Karpas-422 (cell line): ENCODE results near the gene PDC. TPM values are rescaled to one million over a fixed set of nuclear protein-coding genes. Genes with fewer than 3 reads are reported as not detected.

ENCODE experiments used
- DNase-seq: peaks from one replicate; pipeline ENCODE4 v3.0.0-alpha.2; 2015
- H2AFZ ChIP-seq: fragments of 200-600 bp; sonication (generic); 2 replicates; pipeline ENCODE4 v1.6.1; 2014; ENCODE audit warnings: antibody characterized with exemption, low read length, mixed read lengths
- H3K27ac ChIP-seq: fragments of 200-600 bp; sonication (generic); 2 replicates; pipeline ENCODE4 v1.5.1; 2014; ENCODE audit warnings: mild to moderate bottlenecking, low read length, moderate library complexity
- H3K27me3 ChIP-seq: fragments of 200-600 bp; sonication (generic); 2 replicates; pipeline ENCODE4 v1.6.1; 2014; ENCODE audit warnings: low read length, mixed read lengths
- H3K36me3 ChIP-seq: fragments of 200-600 bp; sonication (generic); 2 replicates; pipeline ENCODE4 v1.6.1; 2014; ENCODE audit warnings: low read length, mixed read lengths; ENCODE audit not compliant: insufficient read depth
- H3K4me1 ChIP-seq: fragments of 200-600 bp; sonication (generic); 2 replicates; pipeline ENCODE4 v1.6.1; 2014; ENCODE audit warnings: mild to moderate bottlenecking, low read length, mixed read lengths
- H3K4me2 ChIP-seq: fragments of 200-600 bp; sonication (generic); 2 replicates; pipeline ENCODE4 v1.6.1; 2014; ENCODE audit warnings: low read length, low read depth, mild to moderate bottlenecking; ENCODE audit not compliant: poor library complexity, severe bottlenecking
- H3K4me3 ChIP-seq: fragments of 200-600 bp; sonication (generic); 2 replicates; pipeline ENCODE4 v1.5.1; 2014; ENCODE audit warnings: mild to moderate bottlenecking, antibody characterized with exemption, low read length, mixed read lengths
- H3K79me2 ChIP-seq: fragments of 200-600 bp; sonication (generic); 2 replicates; pipeline ENCODE4 v1.6.1; 2014; ENCODE audit warnings: mild to moderate bottlenecking, low read length, mixed read lengths
- H3K9ac ChIP-seq: fragments of 200-600 bp; sonication (generic); 2 replicates; pipeline ENCODE4 v1.6.0; 2014; ENCODE audit warnings: low read length
- H3K9me2 ChIP-seq: fragments of 200-600 bp; sonication (generic), shearing (Covaris generic); replicated peaks from 2 replicates; pipeline ENCODE4 v1.6.0; 2014; ENCODE audit warnings: mild to moderate bottlenecking, low read length, moderate library complexity; ENCODE audit not compliant: insufficient read depth
- H3K9me3 ChIP-seq: fragments of 300-700, 200-600 bp; sonication (generic); 2 replicates; pipeline ENCODE4 v1.6.1; 2014; ENCODE audit warnings: low read length, mixed read lengths
- H4K20me1 ChIP-seq: fragments of 200-600 bp; sonication (generic); 2 replicates; pipeline ENCODE4 v1.6.1; 2014; ENCODE audit warnings: mild to moderate bottlenecking, antibody characterized with exemption, low read length, low read depth; ENCODE audit not compliant: insufficient read depth
- total RNA-seq: library from RNA; depleted of rRNA; stranded (reverse); fragments of >200 nt; shearing (Covaris generic); gene quantifications from 2 replicates; pipeline ENCODE4 v1.2.3, GENCODE V29; 2014; ENCODE audit warnings: low replicate concordance; rRNA removed

PDC gene
- total RNA-seq = not detected in 2 replicates

DNA sequence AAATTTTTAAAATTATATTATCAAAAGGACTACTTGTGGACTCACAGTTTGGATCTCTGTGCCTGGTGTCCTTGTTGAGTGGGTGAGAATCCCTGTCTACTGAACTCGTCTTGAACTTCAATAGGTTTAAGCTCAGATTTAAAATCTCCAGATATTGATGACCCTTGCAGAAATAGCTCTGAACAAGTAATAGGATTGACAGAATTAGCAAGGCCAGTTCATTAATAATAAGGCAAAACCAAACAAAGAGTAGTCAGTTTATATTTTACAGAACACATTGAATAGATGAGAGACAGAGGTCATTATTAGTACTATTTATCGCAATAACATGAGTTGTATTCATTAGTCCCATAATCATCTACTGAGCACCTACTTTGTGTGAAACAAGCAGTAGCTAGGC lies at the start of gene PDC:
PDC (minus strand) TSS at position 101 of the 400 bp plus-strand sequence. CDS start 11,655 bp downstream, outside the sequence.
- Histone ChIP-seq H3K79me2 (no peaks in the 10 kb centered on the region), H3K27ac (no peak within 1 kb of the TSS), H3K27me3 (no peaks in the 10 kb centered on the region), H3K4me2 (no peak within 1 kb of the TSS), H3K36me3 (no peaks in the 10 kb centered on the region), H3K4me3 (no peak within 1 kb of the TSS), H3K4me1 (no peaks in the 10 kb centered on the region), H3K9ac (no peak within 1 kb of the TSS), H2AFZ (no peak within 1 kb of the TSS), H4K20me1 (no peaks in the 10 kb centered on the region), H3K9me2 (no peaks in the 10 kb centered on the region), H3K9me3 (no peaks in the 10 kb centered on the region)
- DNase-seq = no peak

DNA sequence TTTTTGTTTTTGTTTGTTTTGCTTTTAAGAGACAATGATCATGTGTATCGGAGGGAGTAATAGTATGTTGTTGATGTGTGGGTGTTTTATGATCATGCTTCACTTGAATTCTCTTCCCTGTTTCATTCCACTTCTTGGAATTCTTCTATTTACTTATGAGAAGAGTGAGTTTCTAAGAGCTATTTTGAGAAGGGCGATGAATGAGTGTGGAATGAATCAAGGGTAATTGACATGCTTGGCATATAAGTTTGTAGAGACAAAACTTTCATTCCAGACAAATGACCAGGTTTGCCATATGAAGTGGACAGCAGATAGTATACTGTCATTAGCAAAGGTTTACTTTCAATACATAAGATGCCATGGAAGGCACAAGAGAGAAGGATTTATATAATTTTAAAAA lies 42.3 kb upstream of the PDC start:
- no peaks in the 10 kb centered on the region for H3K27me3 ChIP-seq
- H3K9me3 ChIP-seq = no peaks in the 10 kb centered on the region
- H2AFZ ChIP-seq = no peak overlapping the region
- no peak overlapping the region for H3K4me2 ChIP-seq
- DNase-seq = no peak
- no peaks in the 10 kb centered on the region for H3K36me3 ChIP-seq
- H3K79me2 ChIP-seq = no peaks in the 10 kb centered on the region
- no peak overlapping the region for H3K9ac ChIP-seq
- no peaks in the 10 kb centered on the region for H4K20me1 ChIP-seq
- no peaks in the 10 kb centered on the region for H3K4me1 ChIP-seq
- H3K4me3 ChIP-seq = no peak overlapping the region
- H3K27ac ChIP-seq = no peak overlapping the region
- H3K9me2 ChIP-seq = no peaks in the 10 kb centered on the region

DNA sequence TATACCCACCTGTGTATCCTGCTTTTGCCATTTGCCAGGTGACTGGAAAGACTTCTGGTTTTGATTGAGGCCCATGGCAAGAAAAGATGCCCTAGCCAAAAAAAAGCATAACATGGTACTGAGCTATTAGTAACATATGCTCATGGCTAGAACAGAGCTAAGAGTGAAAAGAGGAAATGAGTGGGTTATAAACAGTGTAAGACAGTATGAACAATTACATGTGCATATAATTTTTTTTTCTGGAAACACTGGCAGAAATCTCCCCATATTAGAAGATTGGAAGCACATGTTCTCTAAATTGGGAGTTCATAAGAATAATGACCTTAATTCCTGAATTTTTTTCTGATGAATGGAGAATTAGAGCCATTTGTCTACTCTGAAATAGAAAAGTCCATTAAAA lies 41.2 kb upstream of the PDC start:
- Histone ChIP-seq H3K27me3 (no peaks in the 10 kb centered on the region), H3K27ac (no peak overlapping the region), H3K4me2 (no peak overlapping the region), H4K20me1 (no peaks in the 10 kb centered on the region), H3K9me2 (no peaks in the 10 kb centered on the region), H3K9ac (no peak overlapping the region), H2AFZ (no peak overlapping the region), H3K9me3 (no peaks in the 10 kb centered on the region), H3K79me2 (no peaks in the 10 kb centered on the region), H3K4me1 (no peaks in the 10 kb centered on the region), H3K36me3 (no peaks in the 10 kb centered on the region), H3K4me3 (no peak overlapping the region)
- DNase-seq = no peak

DNA sequence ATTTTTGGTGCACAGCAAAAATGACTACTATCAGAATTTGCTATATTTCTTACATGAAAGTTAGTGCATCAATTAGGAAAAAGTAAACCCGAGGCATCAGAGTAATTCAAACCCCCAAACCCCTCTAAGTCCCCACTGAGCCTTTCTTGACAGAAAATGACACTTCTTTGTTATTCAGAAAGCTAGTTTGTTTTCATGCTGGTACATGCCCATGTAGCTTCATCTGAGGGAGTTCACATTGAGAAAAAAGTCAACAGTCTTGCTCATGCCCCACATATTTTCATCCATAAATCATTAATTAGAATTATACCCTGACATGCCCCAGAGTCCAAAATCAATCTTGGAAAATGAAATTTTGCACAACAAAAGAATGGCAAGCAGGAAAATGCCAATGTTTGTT lies 39.9 kb upstream of the PDC start:
- no peaks in the 10 kb centered on the region for H3K9me2 ChIP-seq
- H3K36me3 ChIP-seq = no peaks in the 10 kb centered on the region
- H3K79me2 ChIP-seq = no peaks in the 10 kb centered on the region

DNA sequence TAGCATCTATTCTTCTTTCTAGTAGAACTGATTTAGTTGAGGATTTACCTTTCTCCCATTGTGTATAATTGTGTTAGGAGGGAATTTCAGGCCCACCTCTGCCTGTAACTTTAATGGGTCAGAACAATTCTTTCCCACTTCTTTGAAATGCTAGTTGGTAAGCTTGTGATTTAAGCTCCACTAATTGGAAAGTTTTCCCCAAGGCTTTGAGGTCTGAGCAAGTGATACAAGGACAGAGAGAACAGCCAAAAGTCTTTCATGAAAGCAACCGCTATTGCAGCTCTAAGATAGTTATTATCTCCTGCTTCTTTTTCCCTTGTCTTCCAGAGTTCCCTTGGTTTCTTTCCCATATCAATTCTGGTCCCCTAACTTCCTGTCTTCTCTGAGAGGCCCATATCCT lies 38.7 kb upstream of the PDC start:
- no peaks in the 10 kb centered on the region for H3K79me2 ChIP-seq
- no peaks in the 10 kb centered on the region for H3K9me2 ChIP-seq
- H3K4me3 ChIP-seq = no peak overlapping the region
- H2AFZ ChIP-seq = no peak overlapping the region
- H3K9ac ChIP-seq = no peak overlapping the region
- H4K20me1 ChIP-seq = no peaks in the 10 kb centered on the region
- no peak for DNase-seq
- no peaks in the 10 kb centered on the region for H3K9me3 ChIP-seq
- H3K27ac ChIP-seq = no peak overlapping the region
- no peak overlapping the region for H3K4me2 ChIP-seq
- H3K36me3 ChIP-seq = no peaks in the 10 kb centered on the region
- no peaks in the 10 kb centered on the region for H3K27me3 ChIP-seq
- H3K4me1 ChIP-seq = no peaks in the 10 kb centered on the region

More for the DNA sequence above, 39.9 kb upstream of the PDC start:
- Histone ChIP-seq H3K4me3 (no peak overlapping the region), H3K9me3 (no peaks in the 10 kb centered on the region), H3K4me2 (no peak overlapping the region), H4K20me1 (no peaks in the 10 kb centered on the region), H3K9ac (no peak overlapping the region), H3K27ac (no peak overlapping the region), H3K4me1 (no peaks in the 10 kb centered on the region), H3K27me3 (no peaks in the 10 kb centered on the region), H2AFZ (no peak overlapping the region)
- DNase-seq = no peak

DNA sequence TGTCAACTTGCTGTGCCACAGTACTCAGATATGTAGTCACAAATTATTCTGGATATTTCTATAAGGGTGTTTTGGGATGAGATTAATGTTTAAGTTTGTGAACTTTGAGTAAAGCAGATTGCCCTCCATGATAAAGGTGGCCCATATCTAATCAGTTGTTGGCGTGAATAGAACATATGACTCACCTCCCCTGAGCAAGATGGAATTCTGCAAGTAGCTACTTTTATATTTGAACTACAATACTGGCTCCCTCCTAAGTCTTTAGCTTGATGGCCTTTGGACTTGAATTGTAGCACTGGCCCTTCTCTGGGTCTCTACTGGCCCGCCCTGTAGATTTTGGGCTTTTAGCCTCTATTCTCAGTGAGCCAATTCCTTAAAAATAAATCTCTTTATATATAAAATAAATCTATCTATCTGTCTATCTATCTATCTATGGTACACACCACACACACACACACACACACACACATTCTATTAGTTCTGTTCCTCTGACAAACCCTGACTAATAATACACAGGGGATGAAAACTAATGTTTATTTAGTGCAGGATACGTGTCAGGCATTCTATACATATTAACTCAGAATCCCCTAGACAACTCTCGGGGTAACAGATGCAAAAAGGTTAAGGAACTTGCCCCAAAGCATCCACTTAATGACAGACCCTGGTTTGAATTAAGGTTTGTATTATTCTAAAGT lies 37.9 kb upstream of the PDC start:
- no peaks in the 10 kb centered on the region for H3K36me3 ChIP-seq
- no peaks in the 10 kb centered on the region for H3K4me1 ChIP-seq
- no peaks in the 10 kb centered on the region for H3K9me3 ChIP-seq
- no peaks in the 10 kb centered on the region for H3K79me2 ChIP-seq
- no peak overlapping the region for H3K9ac ChIP-seq
- no peaks in the 10 kb centered on the region for H4K20me1 ChIP-seq
- H3K9me2 ChIP-seq = no peaks in the 10 kb centered on the region
- DNase-seq = no peak
- H3K27me3 ChIP-seq = no peaks in the 10 kb centered on the region
- no peak overlapping the region for H3K4me3 ChIP-seq
- no peak overlapping the region for H3K4me2 ChIP-seq
- H3K27ac ChIP-seq = no peak overlapping the region
- H2AFZ ChIP-seq = no peak overlapping the region

DNA sequence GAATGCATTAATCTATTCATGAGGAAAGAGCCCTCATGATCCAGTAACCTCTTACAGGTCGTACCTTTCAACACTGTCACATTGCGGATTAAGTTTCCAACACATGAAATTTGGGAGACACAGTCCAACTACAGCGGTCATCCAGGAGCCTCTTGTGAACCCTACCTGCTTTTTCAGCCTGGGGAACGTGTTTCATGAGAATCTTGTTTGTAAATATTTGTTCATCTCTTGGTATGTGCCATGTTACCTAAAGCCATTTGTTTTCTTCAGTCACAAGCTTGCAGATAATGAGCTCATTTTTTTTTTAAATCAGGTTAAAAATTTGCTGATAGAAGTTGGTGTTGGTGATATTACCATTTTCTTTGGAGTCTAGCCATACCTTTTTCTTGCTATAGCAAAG lies 37.2 kb upstream of the PDC start:
- H4K20me1 ChIP-seq = no peaks in the 10 kb centered on the region
- H3K27ac ChIP-seq = no peak overlapping the region
- no peak for DNase-seq
- no peaks in the 10 kb centered on the region for H3K79me2 ChIP-seq
- no peaks in the 10 kb centered on the region for H3K36me3 ChIP-seq
- no peaks in the 10 kb centered on the region for H3K4me1 ChIP-seq
- H3K4me2 ChIP-seq = no peak overlapping the region
- no peak overlapping the region for H3K4me3 ChIP-seq
- H3K9me3 ChIP-seq = no peaks in the 10 kb centered on the region
- no peaks in the 10 kb centered on the region for H3K27me3 ChIP-seq
- no peak overlapping the region for H3K9ac ChIP-seq
- H3K9me2 ChIP-seq = no peaks in the 10 kb centered on the region
- no peak overlapping the region for H2AFZ ChIP-seq

DNA sequence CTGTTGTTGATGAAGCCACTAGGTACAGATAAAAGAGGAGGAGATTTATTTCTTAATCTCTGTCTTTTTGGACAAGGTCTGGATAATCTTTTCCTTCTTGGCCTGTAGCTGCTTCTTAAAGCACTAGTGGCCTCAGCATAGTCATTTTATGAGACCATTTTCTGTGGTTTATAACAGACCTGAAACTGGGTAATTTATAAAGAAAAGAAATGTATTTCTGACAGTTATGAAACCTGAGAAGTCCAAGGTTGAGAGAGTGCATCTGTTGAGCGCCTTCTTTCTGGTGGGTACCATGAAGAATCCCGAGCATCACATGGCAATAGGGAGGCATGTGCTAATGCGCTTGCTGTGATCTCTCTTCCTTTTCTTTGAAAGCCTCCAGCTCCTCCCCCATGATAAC lies 36.7 kb upstream of the PDC start:
- H3K27me3 ChIP-seq = no peaks in the 10 kb centered on the region
- no peaks in the 10 kb centered on the region for H3K4me1 ChIP-seq
- H3K27ac ChIP-seq = no peak overlapping the region
- no peaks in the 10 kb centered on the region for H3K79me2 ChIP-seq
- no peaks in the 10 kb centered on the region for H3K36me3 ChIP-seq
- H2AFZ ChIP-seq = no peak overlapping the region
- no peaks in the 10 kb centered on the region for H3K9me2 ChIP-seq
- H3K4me2 ChIP-seq = no peak overlapping the region
- H3K9ac ChIP-seq = no peak overlapping the region
- no peak for DNase-seq
- H4K20me1 ChIP-seq = no peaks in the 10 kb centered on the region
- no peaks in the 10 kb centered on the region for H3K9me3 ChIP-seq
- no peak overlapping the region for H3K4me3 ChIP-seq
